Brain microvascular endothelial cell (primary cell): ENCODE results near the gene ZNF469.
A peak's percentile ranks its signal among the peaks of the same experiment; 100 is the strongest.

Experiments used
- DNase-seq: peaks from one replicate; pipeline ENCODE4 v3.0.0-alpha.2; 2020
- H3K27ac ChIP-seq: fragments of 250-450 bp; sonication (Bioruptor Pico); 2 replicates; pipeline ENCODE4 v1.5.1; 2020; ENCODE audit warnings: mild to moderate bottlenecking, moderate library complexity
- H3K27me3 ChIP-seq: fragments of 250-450 bp; sonication (Bioruptor Pico); replicated peaks from 2 replicates; pipeline ENCODE4 v1.5.1; 2020; ENCODE audit warnings: mild to moderate bottlenecking
- H3K36me3 ChIP-seq: fragments of 250-450 bp; sonication (Bioruptor Pico); replicated peaks from 2 replicates; pipeline ENCODE4 v1.5.1; 2020; ENCODE audit warnings: mild to moderate bottlenecking
- H3K4me3 ChIP-seq: 2 replicates; pipeline ENCODE4 v1.5.1; 2011; ENCODE audit warnings: low read depth, mild to moderate bottlenecking, control low read depth, low read length, moderate library complexity
- in situ Hi-C: cut with HindIII; loops from 2 replicates; pipeline ENCODE4 v1.10.0; 2017; ENCODE audit warnings: low sequenced_read_pairs, low pct_ligation_motif_present
- TF ChIP-seq, protein P1 (sequence below): IDR thresholded peaks from 2 replicates; pipeline ENCODE4 v1.5.1; 2011; ENCODE audit warnings: low read depth, mild to moderate bottlenecking, moderate library complexity, low read length, control low read depth, inconsistent platforms; ENCODE audit errors: missing control alignments

ZNF469 gene

DNA sequence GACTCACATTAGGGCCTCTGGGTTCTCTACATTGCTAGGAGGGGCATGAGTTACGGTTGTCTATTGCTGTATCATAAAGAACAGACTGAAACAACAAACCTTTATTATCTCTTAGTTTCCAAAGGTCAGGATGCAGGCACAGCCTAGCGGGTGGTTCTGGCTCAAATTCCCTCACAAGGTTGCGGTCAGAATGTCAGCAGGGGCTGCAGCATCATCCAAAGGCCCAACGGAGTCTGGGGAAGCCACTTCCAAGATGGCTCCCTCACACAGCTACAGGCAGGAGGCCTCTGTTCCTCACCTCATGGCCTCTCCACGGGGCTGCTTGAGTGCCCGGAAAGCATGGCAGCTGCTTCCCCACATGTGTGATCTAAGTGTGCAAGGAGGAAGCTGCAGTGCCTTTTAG is 40.7 kb downstream of the ZNF469 start:
- TF ChIP-seq, protein P1, sequence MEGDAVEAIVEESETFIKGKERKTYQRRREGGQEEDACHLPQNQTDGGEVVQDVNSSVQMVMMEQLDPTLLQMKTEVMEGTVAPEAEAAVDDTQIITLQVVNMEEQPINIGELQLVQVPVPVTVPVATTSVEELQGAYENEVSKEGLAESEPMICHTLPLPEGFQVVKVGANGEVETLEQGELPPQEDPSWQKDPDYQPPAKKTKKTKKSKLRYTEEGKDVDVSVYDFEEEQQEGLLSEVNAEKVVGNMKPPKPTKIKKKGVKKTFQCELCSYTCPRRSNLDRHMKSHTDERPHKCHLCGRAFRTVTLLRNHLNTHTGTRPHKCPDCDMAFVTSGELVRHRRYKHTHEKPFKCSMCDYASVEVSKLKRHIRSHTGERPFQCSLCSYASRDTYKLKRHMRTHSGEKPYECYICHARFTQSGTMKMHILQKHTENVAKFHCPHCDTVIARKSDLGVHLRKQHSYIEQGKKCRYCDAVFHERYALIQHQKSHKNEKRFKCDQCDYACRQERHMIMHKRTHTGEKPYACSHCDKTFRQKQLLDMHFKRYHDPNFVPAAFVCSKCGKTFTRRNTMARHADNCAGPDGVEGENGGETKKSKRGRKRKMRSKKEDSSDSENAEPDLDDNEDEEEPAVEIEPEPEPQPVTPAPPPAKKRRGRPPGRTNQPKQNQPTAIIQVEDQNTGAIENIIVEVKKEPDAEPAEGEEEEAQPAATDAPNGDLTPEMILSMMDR, result no peak
- DNase-seq, result peak; percentile 43
- Histone ChIP-seq H3K27ac (no peak overlapping the region), H3K4me3 (no peak overlapping the region), H3K27me3 (no peaks in the 10 kb centered on the region), H3K36me3 (no peaks in the 10 kb centered on the region)
- in situ Hi-C loops, result no loop called here

DNA sequence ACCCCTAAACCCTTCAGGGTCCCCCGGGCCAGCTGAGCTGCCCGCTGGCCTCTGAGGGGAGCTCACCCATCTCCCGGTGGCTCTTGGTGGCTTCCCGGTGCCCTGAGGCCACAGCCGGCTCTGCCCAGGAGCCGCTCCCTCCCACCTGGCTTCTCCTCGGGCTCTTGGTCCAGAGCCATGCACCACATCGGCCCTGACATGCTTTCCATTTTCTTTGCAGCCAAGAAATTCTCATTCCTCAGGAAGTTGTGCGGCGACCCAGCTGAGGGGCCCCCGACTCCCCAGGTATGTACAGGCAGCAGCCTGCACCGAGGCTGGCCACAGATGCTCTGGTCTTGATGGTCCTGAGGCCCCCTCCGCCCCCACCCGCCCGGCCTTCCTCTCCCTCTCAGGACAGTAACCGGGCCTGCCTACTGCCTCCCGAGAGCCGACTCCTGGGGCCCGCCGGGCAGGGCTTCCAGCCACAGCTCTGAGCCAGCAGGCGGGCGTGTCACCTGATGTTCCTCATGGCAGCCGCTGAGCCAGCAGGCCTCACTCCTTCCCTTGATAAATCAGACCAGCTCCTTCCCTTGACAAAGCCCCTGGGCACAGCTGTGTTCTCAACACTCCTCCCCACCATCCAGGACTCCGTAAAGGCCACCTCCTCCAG is 42.0 kb downstream of the ZNF469 start:
- TF ChIP-seq, protein P1, result no peak
- Histone ChIP-seq H3K27me3 (no peaks in the 10 kb centered on the region), H3K4me3 (no peak overlapping the region), H3K36me3 (no peaks in the 10 kb centered on the region), H3K27ac (no peak overlapping the region)
- DNase-seq, result no peak
- in situ Hi-C loops, result loop anchor here (25.0 kb wide), 1 partner anchor 113 kb away; no protein-coding TSS in a partner anchor

DNA sequence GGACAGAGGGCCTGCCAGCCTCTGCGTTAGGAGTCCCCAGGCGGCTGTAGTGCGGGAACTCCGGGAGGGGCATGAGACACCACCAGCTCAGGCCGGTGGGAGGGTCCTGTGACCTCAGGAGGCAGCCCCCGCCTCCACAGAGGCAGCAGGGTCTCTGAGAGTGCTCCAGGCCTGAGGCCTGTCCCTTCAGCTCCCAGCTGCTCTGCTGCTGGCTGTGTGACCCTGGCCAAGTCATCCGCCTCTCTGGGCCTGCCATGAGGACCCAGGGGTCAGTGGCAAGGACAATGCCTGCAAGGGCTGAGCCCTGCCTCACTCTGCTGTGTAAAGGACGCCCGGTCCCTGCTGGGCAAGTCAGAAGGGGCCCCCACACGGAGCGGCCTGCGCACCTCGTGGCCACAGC is 43.3 kb downstream of the ZNF469 start:
- H3K27ac ChIP-seq, result no peak overlapping the region
- no peak overlapping the region for H3K4me3 ChIP-seq
- H3K36me3 ChIP-seq, result no peaks in the 10 kb centered on the region
- H3K27me3 ChIP-seq, result no peaks in the 10 kb centered on the region
- no peak for DNase-seq
- in situ Hi-C loops, result loop anchor here (25.0 kb wide), 1 partner anchor 111 kb away; no protein-coding TSS in a partner anchor
- TF ChIP-seq, protein P1, result no peak

DNA sequence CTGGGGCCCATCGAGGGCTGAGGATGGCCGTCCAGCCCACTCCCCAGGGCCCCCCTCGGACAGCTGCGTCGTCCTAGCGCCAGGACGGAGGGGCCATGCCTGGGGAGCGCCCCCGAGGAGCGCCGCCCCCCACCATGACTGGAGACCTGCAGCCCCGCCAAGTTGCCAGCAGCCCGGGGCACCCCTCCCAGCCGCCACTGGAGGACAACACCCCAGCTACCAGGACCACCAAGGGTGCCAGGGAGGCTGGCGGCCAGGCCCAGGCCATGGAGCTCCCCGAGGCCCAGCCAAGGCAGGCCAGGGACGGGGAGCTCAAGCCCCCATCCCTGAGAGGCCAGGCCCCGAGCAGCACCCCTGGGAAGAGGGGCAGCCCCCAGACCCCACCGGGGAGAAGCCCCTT is 44.6 kb downstream of the ZNF469 start:
- Histone ChIP-seq H3K27ac (no peak overlapping the region), H3K27me3 (no peaks in the 10 kb centered on the region), H3K4me3 (no peak overlapping the region), H3K36me3 (no peaks in the 10 kb centered on the region)
- TF ChIP-seq, protein P1, result no peak
- DNase-seq, result no peak
- in situ Hi-C loops, result loop anchor here (25.0 kb wide), 1 partner anchor 110 kb away; no protein-coding TSS in a partner anchor

DNA sequence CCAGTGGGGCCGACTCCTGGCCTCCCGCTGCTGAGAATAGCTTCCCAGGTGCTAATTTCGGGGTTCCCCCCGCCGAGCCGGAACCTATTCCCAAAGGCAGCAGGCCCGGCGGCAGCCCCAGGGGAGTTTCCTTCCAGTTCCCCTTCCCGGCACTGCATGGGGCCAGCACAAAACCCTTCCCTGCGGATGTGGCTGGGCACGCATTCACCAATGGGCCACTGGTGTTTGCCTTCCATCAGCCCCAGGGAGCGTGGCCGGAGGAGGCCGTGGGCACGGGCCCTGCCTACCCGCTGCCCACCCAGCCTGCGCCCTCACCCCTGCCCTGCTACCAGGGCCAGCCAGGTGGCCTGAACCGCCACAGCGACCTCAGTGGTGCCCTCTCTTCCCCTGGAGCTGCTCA is 45.4 kb downstream of the ZNF469 start:
- H3K27ac ChIP-seq, result no peak overlapping the region
- TF ChIP-seq, protein P1, result no peak
- no peaks in the 10 kb centered on the region for H3K36me3 ChIP-seq
- no peaks in the 10 kb centered on the region for H3K27me3 ChIP-seq
- in situ Hi-C loops, result loop anchor here (25.0 kb wide), 1 partner anchor 109 kb away; no protein-coding TSS in a partner anchor
- H3K4me3 ChIP-seq, result no peak overlapping the region
- no peak for DNase-seq
